Esophagus mucosa (tissue), 1 donor: Measurements from ENCODE around the gene TBC1D2. TPM values are rescaled to one million over a fixed set of nuclear protein-coding genes. Genes with fewer than 3 reads are reported as not detected.
"Not testable (repeated sequence)": the region's sequence is repeated elsewhere in the genome, so short reads cannot be mapped to it uniquely, and the experiment has no call there.

Experiments
- ATAC-seq: fragments of 200-7000 bp; cut with Tn5 transposase; one replicate; pipeline ENCODE4 v1.9.1; 2020
- total RNA-seq: library from RNA; stranded (reverse); gene quantifications from one replicate; pipeline ENCODE4 v1.2.4, GENCODE V29; 2023
- donor health status: DM: yes; HTN: yes; CAD: no.

TBC1D2 gene
- total RNA-seq, 1 donor from 2014 or later, result 56.0 TPM

DNA sequence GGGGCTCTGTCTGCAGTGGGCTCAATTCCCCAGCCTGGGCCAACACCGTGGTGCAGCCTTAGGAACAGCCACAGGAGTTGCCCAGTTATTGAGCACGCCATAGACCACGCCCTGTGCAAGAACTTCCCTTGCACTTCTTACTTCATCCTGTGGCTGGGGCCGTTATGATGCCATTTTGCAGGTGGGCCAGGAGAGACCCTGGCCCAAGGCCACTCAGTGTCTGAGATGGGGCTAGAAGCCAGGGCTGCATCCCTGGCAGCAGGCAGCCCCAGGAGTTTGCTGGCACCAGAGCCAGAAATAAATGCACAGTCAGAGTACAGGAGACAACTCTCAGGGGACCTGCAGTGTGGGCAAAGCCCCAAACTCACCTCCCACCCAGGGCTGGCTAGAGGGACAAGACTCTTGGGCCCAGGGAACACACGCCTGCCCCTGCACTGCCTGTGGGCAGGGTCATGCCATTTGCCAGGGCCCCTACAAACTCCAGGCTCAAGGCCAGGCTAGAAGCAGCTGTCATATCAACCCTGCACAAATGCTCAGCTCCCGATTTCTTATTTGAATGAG lies 69.8 kb downstream of the TBC1D2 start:
- ATAC-seq, result peak; percentile 39

DNA sequence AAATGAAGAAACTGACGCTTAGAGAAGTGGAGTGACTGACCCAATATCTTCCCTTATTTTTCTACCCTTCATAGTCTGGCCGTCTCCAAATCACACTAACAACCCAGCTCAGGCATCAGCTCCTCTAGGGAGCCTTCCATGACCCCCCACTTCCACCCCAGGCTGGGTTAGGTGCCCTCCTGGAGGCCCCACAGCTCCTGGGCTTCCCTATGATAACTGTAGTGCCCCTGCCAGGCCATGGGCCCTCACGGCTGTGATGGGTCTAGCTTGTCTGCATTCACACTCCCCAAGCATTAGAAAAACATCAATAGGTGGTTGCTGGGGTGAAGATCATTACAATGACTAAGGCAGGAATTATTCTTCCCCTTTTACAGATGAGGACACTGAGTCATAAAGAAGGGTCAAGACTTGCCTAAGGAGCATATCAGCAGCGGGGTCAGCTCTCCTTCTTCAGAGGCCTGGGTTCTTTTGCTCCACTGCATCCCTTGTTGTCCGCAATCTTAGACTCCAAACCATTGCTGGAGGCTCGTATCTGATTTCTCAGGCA lies 70.4 kb downstream of the TBC1D2 start:
- ATAC-seq, result no peak

DNA sequence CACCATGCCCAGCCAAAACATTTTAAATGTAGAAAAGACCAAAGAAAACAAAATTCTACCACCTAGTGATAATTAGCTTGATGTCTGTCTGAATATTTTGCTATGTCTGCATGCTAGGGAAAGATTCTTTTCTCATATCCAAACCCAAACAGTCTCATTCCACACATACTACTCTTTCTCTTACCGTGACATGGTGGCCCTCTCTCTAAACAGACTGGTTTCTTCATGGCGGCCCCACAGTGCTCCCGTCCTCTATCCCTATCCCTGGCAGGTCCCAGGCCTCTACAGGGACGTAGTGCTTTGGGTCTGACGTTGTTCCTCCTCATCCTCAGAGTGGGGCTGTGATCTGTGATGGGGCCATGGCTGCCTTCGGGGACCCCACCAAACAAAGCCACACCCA lies 71.1 kb downstream of the TBC1D2 start:
- no peak for ATAC-seq

DNA sequence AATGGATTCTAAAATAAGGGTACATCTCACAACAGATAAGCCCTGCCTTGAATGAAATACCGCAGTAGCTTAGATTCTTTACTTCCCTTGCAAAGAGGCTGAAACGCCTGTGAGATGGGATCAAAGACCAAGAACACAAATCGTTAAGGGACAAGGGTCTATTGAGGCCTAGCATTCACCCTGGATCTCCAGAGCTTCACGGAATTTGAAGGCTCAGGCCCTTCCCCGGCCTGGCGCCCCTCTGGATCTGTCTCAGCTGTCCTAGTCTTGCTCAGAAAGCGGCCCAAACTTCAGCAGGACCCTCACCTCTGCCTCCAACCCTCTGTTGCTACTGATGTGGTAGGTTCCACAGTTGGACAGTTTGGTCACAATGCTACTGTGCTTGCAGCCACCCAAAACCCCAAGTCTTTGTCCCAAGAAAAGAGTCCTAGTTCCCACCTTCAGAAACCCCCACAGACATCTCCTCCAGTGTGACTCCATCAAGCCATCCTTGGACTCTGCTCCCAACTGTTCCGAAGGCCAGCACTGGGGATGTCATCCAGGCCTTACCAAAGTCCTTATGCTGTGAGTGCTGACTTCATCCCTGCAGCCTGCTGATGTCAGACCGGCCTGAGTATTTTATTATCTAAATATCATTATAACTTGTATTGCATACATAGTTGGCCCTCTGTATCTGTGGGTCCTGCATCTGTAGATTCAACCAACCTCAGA lies 72.4 kb downstream of the TBC1D2 start:
- ATAC-seq, result no peak

DNA sequence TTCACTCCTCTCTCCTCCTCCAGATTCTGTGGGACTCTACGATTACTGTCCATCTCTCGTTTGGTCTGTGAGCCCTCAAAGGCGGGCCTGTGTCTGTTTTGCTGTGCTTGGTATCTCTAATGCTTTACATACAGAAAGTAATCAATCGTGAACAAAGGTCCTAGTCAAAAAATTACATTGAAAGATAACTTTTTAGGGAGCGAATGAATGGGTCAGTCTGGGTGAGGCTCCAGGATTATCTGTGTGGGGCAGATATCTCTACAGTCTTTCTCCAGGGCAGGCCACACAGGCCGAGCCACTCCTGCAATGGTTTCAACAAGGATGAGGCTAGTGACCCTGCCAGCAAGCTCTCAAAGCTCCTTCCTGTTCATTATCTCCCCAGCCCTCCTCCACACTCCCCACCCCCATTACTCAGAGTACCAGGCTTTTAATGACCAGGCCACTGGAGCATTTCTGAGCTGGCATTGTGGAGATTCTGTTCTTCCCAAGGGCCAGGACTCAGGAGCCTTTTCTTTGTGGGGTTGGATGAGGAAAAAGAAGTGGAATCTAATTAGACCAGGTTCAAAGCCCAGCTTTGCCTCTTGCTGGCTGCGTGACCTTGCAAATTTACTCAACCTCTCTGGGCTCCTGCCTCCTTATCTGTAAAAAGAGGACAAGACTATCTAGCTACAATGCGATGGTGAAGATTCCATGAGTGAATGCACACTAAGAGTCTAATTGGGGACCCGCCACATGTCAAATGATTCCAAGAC lies 73.2 kb downstream of the TBC1D2 start:
- ATAC-seq, result no peak

DNA sequence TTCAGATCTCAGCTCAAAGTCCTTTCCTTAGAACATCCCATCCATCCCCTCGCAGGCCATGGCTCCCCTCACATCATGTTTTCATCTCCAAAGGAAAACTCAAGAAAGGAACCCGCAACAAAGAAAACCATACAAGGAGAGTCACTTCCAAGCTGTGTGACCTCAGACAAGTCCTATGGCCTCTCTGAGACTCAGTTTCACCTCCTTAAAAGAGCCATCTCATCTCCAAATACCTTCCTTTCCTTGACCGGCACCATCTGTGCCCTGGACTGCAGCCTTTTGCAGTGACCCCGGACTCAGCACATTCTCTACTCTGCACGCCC lies 73.7 kb downstream of the TBC1D2 start:
- no peak for ATAC-seq

DNA sequence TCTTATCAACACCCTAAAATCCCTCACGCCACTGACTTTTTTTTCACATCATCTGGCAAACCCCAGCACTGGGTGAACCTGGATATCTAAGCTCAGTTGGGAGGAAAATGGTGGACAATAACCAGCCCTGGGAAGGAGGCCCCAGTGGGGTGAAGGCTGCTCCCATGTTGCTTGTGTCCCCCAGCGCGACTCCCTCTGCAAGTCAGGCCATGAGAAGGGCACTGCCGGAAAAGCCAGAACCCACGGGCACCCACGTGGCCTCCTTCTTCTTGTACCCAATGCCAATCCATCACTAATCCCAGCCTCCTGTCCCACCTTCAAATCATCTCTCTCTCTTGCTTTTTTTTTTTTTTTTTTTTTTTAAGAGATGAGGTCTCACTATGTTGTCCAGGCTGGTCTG lies 74.5 kb downstream of the TBC1D2 start:
- ATAC-seq, result no peak

DNA sequence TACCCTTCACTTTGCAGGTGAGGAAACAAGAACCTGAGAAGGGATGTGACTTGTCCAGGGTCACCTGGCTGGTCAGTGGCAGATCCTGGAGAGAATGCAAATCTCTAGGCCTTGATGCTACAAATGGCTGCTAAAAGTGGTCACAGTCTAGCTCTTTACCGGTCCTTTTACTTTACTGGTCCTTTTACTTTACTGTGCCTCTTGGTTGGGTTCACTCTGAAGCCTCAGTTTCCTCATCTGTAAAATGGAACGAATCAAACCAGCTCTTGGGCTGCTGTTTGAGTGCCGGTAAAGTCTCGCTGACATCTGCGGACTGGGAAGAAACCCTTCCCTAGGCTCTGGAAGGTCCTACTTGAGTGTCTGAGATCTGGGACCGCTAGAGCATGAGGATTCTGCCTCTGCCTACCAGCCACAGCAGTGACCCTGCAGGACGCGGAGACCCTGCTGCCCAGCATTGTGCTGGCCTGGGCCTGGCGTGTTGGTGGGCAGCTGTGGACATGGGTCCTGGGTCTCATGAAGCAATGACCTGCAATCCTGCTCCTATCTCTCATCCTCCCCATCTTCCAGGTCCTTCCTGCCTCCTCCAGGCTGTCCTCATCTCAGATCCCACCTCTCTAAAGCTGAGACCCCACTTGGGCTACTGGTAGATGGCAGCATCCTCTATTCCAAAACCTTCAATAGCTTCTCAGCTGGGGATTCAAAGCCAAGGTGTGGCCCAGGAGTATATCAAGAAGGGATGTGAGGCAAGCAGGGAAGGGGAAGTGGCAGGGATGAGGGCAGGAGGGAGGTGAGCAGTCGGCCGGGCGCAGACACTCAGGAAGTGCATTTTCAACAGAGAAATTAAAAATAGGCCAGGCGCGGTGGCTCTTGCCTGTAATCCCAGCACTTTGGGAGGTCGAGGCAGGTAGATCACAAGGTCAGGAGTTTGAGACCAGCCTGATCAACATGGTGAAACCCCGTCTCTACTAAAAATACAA lies 76.3 kb downstream of the TBC1D2 start:
- ATAC-seq, result no peak

DNA sequence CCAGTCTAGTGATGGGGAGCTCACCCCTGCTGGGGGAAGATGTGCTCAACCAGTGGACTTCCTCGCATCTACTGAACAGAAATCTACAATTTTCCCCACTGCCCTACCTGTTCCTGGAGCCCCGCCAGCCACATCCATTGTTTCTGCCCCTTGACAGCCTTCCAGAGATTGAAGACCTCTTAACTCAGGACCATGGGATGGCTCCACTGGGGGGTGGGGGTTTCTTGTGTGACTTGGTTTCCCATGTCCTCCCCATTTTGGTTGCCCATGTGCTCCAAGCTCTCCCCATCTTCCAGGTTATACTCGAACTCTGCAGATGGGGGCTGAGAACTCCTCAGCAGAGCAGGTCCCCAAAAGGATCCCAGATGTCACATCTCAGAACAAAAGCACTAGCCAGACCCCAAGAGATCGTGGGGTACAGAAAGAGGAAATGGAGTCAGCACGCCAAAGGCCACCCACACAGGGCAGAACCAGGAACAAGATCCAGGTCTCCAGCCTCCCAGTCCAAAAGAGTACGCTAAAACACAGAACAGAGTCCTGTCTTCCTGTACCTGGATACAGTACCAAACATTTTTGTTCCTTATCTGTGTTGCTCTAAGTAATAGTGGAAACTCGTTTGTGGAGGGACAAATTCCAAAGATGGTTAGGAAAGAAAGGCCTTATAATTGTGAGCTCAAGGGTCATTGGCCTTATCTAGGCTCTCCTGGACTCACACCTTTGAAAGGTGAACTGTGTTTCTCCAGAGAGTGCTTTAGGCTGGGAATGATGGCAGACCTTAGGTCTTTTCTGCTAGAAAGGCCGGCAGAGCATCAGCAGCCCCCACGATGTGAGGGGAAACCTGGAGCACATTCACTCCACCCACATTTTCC lies 78.8 kb downstream of the TBC1D2 start:
- no peak for ATAC-seq

DNA sequence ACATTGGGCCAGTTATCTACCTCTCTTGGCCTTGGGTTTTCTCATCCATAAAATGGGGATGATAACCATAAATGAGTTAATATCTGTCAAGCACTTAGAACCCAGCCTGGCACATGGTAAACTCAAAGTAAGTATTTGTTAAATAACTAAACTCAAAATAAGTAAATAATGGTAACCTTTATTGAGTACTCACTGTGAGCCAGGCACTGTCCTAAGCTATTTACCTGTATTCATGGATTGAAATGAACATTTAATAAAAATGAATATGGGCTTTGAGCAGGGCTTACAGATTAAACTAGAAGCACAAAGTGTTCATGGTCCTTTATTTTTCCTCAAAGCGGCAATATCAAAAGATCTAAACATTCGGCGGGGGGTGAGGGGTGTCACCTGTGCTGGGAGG lies 79.7 kb downstream of the TBC1D2 start:
- no peak for ATAC-seq

DNA sequence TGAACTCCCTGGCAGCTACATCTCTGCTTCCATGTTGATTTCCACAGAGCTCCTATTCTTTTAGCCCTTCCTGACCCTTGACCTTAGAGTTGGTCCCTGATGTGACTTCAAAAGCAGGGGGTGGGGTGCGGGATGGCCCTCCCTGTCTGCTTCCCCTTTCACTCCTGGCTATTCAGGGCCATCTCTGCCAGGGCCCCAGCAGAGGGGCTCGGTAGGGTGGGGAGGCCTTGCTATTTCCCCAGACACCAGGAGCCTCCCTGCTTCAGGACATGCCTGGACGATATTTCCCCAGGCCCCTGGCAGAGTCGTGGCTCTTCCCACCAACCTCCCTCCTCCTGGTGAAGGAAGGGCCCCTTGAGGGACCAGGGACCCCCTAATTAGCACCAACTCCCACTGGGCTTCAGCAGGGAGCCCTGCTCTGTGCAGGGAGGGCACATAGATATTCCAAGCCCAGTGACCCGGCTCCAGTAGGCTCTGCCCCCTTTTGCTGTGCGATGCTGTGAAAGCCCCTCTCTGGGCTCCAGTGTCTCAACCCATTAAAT lies 80.3 kb downstream of the TBC1D2 start:
- no peak for ATAC-seq

DNA sequence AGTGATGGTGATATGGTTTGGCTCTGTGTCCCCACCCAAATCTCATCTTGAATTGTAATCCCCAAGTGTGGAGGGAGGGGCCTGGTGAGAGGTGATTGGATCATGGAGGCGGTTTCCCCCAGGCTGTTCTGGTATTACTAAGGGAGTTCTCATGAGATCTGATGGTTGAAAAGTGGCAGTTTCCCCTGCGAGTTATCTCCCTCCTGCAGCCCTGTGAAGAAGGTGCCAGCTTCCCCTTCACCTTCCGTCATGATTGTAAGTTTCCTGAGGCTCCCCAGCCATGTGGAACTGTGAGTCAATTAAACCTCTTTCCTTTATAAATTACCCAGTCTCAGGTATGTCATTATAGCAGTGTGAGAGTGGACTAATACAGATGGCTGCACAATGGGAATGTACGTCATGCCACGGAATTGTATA lies 80.9 kb downstream of the TBC1D2 start:
- not testable (repeated sequence) for ATAC-seq

DNA sequence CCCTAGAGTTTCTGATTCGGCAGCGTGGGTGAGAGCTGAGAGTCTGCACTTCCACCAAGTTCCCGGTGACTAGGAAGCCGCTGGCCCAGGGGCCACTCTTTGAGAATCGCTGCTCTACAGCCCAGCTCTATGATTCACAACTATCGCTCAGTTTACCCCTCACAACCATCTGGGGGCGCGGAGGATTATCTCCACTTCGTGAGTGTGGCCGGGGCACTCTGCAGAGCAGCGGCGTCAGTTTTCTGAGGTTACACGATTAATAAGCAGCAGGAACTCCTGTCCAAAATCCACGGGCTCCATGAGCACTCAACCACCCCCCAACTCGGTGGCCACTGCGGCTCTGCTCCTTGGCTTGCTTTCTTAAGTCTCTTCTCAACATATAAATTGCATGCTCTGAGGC lies 82.3 kb downstream of the TBC1D2 start:
- ATAC-seq, result no peak

DNA sequence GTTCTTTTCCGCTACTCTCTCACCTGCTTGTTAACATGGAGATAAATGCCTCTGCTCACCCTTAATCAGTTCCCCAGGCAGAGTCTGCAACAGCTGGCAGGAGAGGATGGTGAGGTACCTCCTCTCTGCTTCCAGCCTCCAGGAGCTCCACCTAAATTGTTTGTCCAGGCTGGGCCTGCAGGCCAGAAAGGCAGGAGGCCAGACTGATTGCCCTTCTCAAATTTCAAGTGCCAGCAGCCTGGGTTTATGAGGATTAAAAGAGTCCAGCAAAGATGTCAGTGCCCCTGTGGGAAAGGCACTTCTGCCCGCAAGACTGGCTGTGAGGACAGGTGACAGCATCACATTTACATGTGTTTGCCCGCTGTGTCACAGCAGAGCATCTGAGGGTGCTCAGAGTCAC lies 82.8 kb downstream of the TBC1D2 start:
- no peak for ATAC-seq

DNA sequence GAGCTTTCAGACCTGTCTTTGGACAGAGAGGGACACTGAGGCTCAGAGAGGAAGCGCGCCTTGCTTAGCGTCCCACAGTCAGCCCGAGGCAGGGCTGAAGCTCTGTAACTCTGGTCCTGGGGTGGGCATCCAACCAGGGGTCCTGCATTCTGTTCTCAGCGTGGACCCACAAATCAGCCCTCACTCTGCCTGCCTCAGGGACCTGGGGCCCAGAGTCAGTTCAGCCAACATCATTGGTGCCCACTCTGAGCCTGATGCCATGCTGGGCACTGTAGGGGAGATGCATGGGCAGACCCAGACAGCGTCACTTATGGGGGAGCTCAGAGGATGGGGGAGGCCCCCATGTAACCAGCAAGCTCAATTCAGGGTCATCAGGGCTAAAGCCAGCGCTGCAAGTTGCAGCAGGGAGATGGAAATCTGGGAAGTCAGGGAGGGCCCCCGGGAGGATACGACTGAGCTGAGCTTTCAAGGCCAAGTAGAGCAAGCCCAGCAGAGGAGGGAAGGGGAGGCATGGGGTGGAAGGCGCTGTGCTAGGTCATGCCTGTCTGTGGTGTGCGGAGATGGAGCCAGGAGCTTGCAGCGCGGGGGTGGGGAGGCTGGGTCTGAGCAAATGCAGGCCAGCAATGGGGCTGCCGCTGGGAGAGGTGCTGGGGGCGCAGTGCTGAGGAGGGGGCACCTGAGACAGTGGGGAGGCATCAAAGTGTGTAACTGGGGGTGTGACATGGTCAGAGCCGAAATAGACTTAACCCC lies 84.1 kb downstream of the TBC1D2 start:
- ATAC-seq, result no peak

DNA sequence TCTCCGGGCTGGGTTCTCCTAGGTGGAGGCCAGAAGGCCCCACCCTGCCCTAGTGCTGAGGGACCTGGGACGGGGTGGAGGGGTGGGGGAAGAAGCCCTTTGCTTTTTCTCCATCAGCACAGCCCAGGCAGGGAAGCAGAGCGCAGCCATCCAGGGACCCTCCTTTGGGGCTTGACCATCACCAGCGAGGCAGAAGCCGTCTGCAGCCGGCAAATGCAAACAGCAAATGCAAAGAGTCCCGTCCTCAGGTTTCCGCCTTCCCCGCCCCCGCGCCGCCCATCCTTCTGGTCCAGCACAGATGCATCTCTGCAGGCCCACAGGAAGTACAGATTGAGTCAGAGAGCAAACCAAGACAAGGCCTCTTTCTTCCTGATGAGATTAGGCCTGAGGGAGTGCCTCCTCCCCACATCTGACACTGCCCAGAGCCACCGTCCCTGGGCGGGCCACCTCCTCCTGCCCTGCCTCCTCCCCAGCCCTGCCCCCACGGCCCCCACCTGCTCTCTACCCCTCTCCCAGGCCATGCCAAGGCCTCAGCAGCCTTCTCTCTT lies 86.4 kb downstream of the TBC1D2 start:
- peak; percentile 76 for ATAC-seq

DNA sequence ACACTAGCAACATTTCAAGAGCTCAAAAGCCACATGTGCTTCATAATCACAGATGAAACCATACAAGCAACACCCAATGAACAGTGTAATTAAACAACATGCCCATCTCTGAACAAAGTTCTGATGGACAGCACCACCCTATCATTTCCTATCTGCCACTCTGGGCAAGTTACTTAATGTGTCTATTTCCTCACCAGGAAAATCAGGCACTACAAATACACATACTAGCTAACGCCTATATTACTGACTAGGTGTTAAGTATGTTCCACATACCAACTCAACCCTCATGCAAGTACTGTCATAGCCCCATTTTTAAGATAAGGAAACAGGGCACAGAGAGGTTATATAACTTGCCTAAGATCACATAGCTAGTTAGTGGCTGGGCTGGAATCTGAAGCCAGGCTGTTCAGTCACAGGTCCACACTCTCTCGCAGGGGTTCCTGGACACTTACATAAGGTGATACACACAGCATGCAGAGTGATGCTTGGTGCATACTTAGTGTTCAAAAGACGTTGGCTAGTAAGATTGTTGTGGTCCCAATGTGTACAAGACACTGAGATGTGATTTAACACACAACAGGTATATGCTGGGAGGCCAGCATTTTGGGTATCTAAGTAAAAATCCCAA lies 87.2 kb downstream of the TBC1D2 start:
- ATAC-seq, result peak; percentile 61

DNA sequence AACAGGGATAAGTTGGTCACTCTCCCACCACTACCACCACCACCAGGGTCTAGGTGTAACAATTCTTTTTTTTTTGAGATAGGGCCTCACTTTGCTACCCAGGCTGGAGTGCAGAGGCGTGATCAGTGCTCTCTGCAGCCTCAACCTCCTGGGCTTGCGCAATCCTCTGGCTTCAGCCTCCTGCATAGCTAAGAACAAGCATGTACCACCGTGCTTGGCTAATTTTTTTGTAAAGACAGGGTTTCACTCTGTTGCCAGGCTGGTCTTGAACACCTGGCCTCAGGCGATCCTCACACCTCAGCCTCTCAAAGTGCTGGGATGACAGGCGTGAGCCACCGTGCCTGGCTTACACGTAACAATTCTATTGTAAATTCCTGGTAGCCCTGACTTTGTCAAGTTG lies 90.5 kb downstream of the TBC1D2 start:
- no peak for ATAC-seq

DNA sequence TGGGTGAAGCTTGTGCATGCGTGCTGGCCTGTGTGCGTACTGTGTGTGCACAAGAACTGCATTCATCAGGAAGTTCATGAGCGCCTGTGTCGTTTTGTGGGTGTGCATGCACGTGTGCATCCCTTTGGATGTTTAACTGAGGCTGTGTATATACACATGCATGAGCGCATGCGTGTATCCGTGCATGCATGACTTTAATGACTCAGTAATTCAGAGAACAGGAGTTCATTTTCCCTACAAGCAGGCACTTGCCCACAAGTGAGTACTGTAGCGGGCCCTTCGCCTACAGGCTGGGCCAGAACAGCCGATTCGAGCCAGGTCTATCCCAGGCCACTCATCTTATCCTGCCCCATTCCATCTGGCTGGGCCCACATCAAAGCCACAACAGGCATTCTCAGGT lies 92.8 kb downstream of the TBC1D2 start:
- peak; percentile 96 for ATAC-seq

DNA sequence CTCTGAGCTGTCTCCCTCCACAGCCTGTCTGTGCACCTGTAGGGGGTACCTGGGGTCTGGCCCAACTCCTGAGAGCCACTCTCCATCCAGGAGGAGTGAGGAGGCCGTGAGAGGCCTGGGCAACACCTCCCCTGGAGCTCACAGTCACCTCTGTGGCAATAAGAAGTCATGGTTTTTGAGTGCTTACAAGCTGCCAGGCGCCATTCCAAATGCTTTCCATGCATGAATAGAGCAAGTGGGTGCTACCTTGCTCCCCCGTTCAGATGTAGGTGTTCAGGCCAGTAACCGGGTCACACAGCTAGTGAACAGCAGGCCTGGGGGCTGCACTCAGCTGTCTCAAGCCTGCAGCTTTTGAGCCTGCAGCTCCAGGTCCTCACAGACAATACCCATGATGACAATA lies 93.6 kb downstream of the TBC1D2 start:
- ATAC-seq, result no peak
